ENCODE results near the gene SHISA6. TPM values are rescaled to one million over a fixed set of nuclear protein-coding genes. Genes with fewer than 3 reads are reported as not detected.

The SHISA6 gene
- total RNA-seq, 1 experiment from 2014 or later: 40.0 TPM

- H3K36me3 ChIP-seq (ENCODE audit: insufficient read depth, low read length, poor library complexity, severe bottlenecking): no peaks in the 10 kb centered on the region
- H3K4me3 ChIP-seq (ENCODE audit: low read depth, low read length, poor library complexity, severe bottlenecking): no peak overlapping the region
- POLR2A ChIA-PET (ENCODE audit: low non-redundant PET): no interaction called here
- CTCF ChIA-PET: no interaction called here
- no peak for TF ChIP-seq EZH2 (IDR thresholded peaks at IDR 0.05; ENCODE audit: borderline replicate concordance, low read depth, low read length, poor library complexity, severe bottlenecking)
- no peak for TF ChIP-seq CTCF (conservative IDR thresholded peaks at IDR 0.05; ENCODE audit: low read depth, low read length)
- intact Hi-C loops (cut with micrococcal nuclease; ENCODE audit: unreplicated experiment): no loop called here
- H3K4me1 ChIP-seq (ENCODE audit: insufficient read depth, low read length, poor library complexity, severe bottlenecking): peaks cover 17% of the 10 kb centered on the region
- no TSS peak for BruUV-seq (replicated peaks)
- DNase-seq (ENCODE audit: low spot score): no peak
- no peaks in the 10 kb centered on the region for H3K27me3 ChIP-seq (replicated peaks; ENCODE audit: insufficient read depth, low read depth, low read length, poor library complexity)
- H3K27ac ChIP-seq (ENCODE audit: low read depth, low read length, poor library complexity, severe bottlenecking): no peak overlapping the region
- H3K9me3 ChIP-seq (ENCODE audit: low read depth, low read length, poor library complexity, severe bottlenecking): no peaks in the 10 kb centered on the region
These were observed 370.1 kb downstream of the SHISA6 start for GRCh38 chr17:11610999-11611566.

GRCh38 chr17:11612956-11613355 lies 371.9 kb downstream of the SHISA6 start:
- Histone ChIP-seq H3K36me3 (ENCODE audit: insufficient read depth, low read length, poor library complexity, severe bottlenecking) (no peaks in the 10 kb centered on the region), H3K27ac (ENCODE audit: low read depth, low read length, poor library complexity, severe bottlenecking) (no peak overlapping the region), H3K27me3 (replicated peaks; ENCODE audit: insufficient read depth, low read depth, low read length, poor library complexity) (no peaks in the 10 kb centered on the region), H3K4me3 (ENCODE audit: low read depth, low read length, poor library complexity, severe bottlenecking) (no peak overlapping the region), H3K4me1 (ENCODE audit: insufficient read depth, low read length, poor library complexity, severe bottlenecking) (peaks cover 17% of the 10 kb centered on the region), H3K9me3 (ENCODE audit: low read depth, low read length, poor library complexity, severe bottlenecking) (no peaks in the 10 kb centered on the region)
- ChIA-PET CTCF (no interaction called here), POLR2A (ENCODE audit: low non-redundant PET) (no interaction called here)
- BruUV-seq (replicated peaks): no TSS peak
- intact Hi-C loops (cut with micrococcal nuclease; ENCODE audit: unreplicated experiment): no loop called here
- TF ChIP-seq EZH2 (IDR thresholded peaks at IDR 0.05; ENCODE audit: borderline replicate concordance, low read depth, low read length, poor library complexity, severe bottlenecking) (no peak), CTCF (conservative IDR thresholded peaks at IDR 0.05; ENCODE audit: low read depth, low read length) (no peak)
- DNase-seq (ENCODE audit: low spot score): no peak

All from A673 (cell line).